NOMO-1 treated with dmso at 0.1 percent for 144 hours (cell line): ENCODE data around the gene PRDX2.
"Not testable (repeated sequence)": the region's sequence is repeated elsewhere in the genome, so short reads cannot be mapped to it uniquely, and the experiment has no call there.

Experiments used
- DNase-seq: peaks from one replicate; lab custom pipeline; 2025; ENCODE audit not compliant: unreplicated experiment; lab: John Stamatoyannopoulos, UW

PRDX2 gene

GRCh38 chr19:12825254-12826131 lies 23.9 kb upstream of the PRDX2 start:
- DNase-seq: no peak

GRCh38 chr19:12821761-12822160 lies 20.2 kb upstream of the PRDX2 start:
- no peak for DNase-seq

DNA sequence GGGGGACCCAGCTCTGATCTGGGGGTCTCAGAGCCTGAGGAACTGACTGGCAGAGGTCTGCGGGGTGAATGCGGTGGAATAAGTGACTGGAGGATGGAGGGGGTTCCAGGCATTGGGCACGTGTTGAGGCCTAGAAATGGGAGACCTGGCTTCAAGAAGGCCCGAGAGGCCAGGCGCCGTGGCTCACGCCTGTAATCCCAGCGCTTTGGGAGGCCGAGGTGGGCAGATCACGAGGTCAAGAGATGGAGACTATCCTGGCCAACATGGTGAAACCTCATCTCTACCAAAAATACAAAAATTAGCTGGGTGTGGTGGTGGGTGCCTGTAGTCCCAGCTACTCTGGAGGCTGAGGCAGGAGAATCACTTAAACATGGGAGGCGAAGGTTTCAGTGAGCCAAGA lies 16.2 kb upstream of the PRDX2 start:
- not testable (repeated sequence) for DNase-seq

GRCh38 chr19:12817188-12817587 lies 15.6 kb upstream of the PRDX2 start:
- DNase-seq: not testable (repeated sequence)

DNA sequence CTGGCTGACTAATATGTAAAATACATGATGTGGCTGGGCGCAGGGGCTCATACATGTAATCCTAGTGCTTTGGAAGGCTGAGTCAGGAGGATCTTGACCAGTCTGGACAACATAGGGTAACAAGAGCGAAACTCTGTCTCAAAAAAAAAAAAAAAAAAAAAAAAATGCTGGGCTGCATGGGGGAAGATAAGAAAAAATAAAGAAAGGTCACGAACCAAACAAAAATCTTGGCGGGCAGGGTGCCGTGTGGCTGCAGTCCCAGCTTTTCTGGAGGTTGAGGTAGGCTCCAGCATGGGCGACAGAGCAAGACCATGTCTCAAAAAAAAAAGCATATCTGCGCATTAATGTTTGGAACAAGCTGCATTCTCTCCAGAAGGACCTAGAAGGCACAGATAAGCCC lies 13.5 kb upstream of the PRDX2 start:
- DNase-seq: no peak

- DNase-seq: peak; percentile 90
Observed at GRCh38 chr19:12806242-12807081, 4.9 kb upstream of the PRDX2 start, which contains the start of gene RNASEH2A. RNASEH2A (plus strand) TSS chr19:12806584; CDS start chr19:12806674, 90 bp downstream.

DNA sequence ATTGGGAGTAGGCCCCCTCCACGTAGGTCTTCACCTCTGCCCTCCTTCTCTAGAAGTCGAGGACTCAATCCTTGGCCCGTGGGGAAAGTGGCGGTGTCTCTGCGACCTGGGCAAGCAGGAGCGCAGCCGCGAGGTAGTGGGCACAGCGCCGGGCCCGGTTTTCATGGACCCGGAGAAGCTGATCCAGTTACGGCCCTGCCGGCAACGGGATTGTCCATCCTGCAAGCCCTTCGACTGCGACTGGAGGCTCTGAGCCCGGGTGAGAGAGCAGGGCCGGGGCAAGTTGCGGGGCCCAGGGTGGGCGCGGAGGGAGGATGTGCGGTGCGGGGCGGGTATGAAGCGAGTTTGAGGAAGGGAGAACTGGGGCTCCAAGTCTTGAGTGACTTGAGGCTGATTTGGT lies 2.5 kb upstream of the PRDX2 start:
- DNase-seq: no peak

DNA sequence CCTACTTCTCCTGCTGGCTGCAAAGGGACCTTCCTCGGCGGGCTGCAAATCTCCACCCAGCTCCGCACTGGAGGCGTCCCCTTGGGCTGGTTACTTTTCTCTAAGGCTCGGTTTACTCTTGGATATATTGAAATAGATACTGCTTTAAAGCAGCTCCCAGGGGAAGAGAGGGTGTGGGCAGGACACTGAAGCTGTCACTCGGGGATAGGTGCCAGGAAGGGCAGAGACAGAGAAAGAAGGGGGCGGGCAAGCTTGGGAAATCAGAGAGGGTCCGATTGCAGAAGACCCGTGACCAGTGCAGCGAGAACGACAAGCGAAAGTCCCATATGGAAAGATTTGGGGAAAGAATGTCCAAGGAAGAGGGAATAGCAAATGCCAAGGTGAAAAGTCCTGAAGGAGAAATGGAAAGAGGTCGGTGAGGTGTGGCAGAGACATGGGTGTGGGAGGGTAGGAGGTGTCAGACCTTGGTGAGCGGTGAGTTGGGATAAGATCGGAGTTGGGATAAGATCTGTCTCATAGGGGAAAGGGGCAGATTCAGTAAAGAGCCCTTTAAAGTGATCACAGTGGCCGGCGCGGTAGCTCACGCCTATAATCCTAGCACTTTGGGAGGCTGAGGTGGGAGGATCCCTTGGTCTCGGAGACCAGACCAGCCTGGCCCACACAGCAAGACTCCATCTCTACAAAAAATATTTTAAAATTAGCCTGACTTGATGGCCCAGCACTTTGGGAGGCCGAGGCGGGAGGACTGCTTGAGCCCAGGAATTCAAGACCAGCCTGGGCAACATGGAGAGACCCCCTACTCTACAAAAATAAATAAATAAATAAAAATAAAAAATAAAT lies 887 bp upstream of the PRDX2 start:
- DNase-seq: no peak

DNA sequence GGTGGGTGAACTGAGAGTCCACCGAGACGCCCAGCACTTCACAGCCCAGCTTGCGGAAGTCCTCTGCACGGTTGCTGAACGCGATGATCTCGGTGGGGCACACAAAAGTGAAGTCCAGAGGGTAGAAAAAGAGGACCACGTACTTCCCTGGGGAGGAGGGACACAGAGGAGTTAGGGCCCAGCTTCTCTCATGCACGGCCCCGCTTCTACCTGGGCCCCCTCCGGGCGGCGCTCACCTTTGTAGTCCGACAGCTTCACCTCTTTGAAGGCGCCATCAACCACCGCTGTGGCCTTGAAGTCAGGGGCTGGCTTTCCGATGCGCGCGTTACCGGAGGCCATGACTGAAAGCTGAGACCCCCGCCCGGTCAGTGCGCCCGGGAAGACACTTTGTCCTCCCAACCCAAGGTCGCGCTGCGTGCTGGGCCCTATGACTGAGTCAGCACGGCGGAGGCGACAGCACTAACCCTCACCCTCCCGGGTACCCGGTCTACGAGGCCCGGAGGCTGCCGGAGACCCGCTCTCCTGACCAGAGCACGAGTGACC lies 606 bp downstream of the PRDX2 start:
- no peak for DNase-seq

GRCh38 chr19:12800466-12800770 lies 1.2 kb downstream of the PRDX2 start:
- no peak for DNase-seq

- DNase-seq: no peak
Observed at GRCh38 chr19:12799742-12800465, 1.7 kb downstream of the PRDX2 start.

- DNase-seq: not testable (repeated sequence)
Observed at GRCh38 chr19:12797607-12798006, 4.0 kb downstream of the PRDX2 start.

GRCh38 chr19:12797141-12797587 lies 4.4 kb downstream of the PRDX2 start:
- no peak for DNase-seq

DNA sequence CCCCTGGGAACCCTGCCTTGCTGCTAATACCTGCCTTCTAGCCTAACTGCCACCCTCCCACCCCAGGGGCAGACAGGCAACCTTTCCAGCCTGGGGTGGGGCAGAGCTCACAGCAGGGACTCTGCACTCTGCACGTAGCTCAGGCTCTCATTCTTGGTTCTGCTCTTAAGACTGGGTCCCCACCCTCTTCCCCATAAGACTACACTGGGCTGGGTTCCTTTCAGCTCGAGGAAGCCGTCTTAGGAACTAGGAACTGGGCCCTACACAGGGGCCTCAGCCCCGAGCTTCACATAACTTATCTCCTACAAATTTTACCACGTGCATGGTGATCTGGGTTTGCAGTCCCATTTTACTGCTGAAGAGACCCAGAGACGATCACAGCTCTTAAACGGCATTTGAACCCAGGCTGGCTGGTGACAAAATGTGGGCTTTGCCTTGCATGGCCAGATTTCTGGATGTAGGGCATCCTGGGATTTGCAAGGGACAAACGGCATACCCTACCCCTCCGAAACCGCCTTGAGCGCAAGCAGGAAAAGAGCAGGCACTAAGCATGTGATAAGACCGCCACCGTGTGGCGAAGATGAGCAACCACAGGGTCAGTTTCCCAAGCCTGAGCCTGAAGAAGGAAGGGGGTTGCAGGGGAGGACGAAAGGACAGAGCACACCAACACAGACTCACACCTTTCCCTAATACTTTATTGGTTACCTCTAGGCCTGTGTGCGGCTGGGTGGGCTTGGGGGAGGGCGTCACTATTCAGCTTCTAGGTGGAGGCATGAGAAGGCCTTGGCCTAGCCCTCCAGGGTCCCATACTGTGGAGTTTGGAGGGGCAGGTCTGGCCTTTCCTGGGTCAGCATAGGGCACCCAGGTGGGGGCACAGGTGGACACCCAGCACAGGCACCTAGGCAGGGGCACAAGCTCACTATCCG lies 5.2 kb downstream of the PRDX2 start:
- peak; percentile 42 for DNase-seq

- DNase-seq: no peak
Observed at GRCh38 chr19:12794971-12795381, 6.6 kb downstream of the PRDX2 start.

DNA sequence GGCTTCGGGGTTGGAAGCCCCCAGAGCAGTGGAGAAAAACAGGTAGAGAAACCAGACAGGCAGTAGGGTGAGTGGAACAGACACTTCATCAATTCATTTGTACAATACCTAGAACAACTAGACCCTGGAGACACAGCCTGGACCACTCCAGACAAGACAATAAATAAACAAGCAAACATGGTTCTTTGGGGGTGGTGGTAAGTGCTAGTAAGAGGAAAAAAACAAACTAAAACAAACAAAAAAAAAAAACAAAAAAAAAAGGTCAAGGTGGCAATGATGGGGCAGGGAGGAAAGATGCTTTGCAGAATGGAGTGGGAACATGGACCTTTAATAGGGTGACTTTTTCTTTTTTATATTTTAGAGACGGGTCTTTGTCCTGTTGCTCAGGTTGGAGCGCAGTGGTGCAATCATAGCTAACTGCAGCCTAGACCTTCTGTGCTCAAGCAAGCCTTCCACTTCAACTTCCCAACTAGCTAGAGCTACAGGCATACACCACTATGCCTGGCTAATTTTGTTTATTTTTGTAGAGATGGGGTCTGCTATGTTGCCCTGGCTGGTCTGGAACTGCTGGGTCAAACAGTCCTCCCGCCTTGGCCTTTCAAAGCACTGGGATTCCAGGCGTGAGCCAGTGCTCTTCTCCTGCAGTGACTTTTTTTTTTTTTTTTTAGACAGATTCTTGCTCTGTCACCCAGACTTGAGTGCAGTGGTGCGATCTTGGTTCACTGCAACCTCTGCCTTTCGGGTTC lies 7.2 kb downstream of the PRDX2 start:
- no peak for DNase-seq

GRCh38 chr19:12793290-12794195 lies 8.1 kb downstream of the PRDX2 start:
- DNase-seq: peak; percentile 68
